GM18502 (cell line): ENCODE results near the gene RAB5B.

Experiments
- ATAC-seq: cut with Tn5 transposase; IDR thresholded peaks from one replicate; pipeline ENCODE4 v1.9.1; 2021; ENCODE audit warnings: mild to moderate bottlenecking; ENCODE audit not compliant: unreplicated experiment, poor library complexity

RAB5B gene

DNA sequence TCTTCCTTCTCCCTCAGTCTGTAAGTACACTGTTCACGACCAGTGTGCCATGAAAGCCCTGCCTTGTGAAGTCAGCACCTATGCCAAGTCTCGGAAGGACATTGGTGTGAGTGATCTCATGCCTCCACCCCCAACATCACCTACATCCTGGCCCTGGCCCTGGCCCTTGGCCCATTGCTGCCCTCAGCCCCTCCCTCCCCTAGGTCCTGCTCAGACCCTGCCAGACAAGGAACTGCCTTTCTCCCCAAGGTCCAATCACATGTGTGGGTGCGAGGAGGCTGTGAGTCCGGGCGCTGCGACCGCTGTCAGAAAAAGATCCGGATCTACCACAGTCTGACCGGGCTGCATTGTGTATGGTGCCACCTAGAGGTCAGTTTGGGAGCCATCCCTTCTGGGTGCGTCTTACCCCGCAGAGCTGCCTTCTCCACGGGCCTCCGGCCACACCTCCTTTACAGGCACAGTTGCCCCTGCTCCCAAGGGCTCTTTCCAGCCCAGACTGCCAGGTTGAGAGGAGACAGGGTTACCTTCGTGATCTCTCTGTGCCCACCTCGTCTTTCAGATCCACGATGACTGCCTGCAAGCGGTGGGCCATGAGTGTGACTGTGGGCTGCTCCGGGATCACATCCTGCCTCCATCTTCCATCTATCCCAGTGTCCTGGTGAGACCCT, 33.7 kb upstream of the RAB5B start:
- ATAC-seq: peak; percentile 97

- no peak for ATAC-seq
Measured at GRCh38 chr12:55942055-55942454, 31.8 kb upstream of the RAB5B start.

GRCh38 chr12:55942577-55943136, 31.2 kb upstream of the RAB5B start:
- no peak for ATAC-seq

DNA sequence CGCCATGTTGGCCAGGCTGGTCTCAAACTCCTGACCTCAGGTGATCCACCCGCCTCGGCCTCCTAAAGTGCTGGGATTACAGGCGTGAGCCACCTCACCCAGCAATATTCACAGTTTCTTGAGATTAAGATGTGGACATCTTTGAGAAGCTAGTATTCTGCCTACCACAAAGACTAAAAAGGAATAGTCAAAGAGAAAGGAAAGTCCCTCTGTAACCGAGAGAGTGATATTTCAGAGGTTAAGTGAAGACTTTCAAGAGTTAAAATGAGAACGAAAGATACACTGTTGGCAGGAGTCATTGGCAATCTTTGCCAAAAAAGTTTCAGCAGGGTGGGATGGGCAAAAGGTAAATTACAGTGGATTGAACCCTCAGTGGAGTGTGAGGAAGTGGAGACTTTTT, 27.3 kb upstream of the RAB5B start:
- no peak for ATAC-seq

DNA sequence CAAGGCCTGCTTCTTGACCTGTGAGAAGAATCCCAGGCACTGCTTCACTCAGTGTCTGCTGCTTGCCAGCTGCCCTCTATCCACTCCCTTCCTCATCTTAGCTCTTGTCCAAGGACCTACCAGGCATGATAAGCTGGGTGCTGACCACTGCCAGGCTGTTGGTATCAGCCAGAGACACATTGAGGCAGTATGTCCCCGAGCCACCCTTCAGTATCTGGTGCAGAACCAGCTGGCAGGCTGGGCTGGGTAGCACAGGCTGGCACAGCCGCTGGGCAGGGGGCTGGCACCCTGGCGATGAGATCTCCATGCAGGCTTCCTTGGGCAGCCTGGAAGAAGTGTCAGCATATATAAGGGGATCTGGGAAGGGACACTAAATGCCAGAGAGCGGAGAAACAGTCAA, 18.5 kb upstream of the RAB5B start:
- ATAC-seq: no peak

DNA sequence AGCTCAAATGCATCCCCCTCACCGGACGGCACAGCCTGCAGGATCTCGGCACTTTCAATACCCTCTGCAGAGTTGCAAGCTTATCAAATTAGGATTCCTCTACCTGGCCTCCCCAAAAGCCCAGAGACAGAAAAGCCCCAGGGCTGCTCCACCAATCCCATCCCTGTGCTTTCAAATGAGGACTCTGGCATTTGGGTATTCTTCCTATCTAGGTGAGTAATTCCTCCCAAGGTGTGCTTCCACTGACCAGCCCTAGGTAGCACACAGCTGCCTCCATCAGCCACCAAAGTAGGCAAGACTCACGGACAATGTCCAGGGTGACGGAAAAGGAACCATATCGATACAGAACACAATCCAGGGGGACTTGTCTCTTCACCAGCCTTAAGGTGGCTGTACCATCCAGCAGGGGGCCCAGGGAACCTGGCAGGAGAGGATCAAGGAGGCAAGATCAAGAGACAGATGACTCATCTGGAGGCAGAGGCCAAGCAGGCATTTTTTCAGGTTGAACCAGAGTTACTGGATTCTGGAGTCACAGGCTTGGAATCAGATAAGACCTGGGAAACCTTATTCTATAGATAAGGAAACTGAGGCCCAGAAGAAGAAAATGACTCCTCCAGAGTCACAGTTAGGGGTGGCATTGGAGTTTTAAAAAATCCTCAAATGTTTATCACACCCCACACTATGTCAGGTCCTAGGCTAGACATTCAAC, 17.9 kb upstream of the RAB5B start:
- ATAC-seq: no peak

GRCh38 chr12:55957106-55957859, 16.6 kb upstream of the RAB5B start:
- no peak for ATAC-seq

GRCh38 chr12:55963760-55964159, 10.1 kb upstream of the RAB5B start:
- ATAC-seq: no peak

GRCh38 chr12:55965240-55965639, 8.6 kb upstream of the RAB5B start:
- no peak for ATAC-seq

DNA sequence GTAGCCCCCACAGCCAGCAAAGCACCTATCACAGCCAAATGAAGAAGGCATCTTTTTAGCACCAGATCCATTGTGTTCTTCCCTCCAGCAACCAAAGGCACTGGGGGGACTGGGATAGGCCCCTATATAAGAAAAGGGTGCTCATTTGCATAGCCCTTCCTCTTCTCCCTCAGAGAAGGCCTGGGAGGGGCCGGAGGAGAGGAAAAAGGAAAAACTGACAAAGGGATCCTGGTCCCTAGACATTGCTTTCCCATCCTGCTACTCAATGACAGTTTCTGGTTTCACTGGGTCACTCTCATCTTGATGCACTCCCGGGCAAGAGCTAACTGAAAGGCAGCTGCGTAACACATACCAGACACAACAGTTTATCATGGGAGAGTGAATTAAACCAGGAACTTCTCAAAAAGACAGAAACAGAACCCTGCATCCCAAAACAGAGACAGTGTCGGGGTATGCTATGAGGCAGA, 7.9 kb upstream of the RAB5B start, which contains the start of gene PMEL:
Gene PMEL, minus strand, starts transcription at position 102 of the 467 bp plus-strand sequence. Its CDS starts 31 bp downstream, at position 71.
- no peak for ATAC-seq

GRCh38 chr12:55966408-55967281, 7.2 kb upstream of the RAB5B start, which contains the start of gene CDK2:
Gene CDK2 (plus strand): TSS chr12:55966830. CDS start chr12:55967009, 179 bp downstream.
- peak; percentile 93 for ATAC-seq

GRCh38 chr12:55969356-55969755, 4.5 kb upstream of the RAB5B start:
- no peak for ATAC-seq

DNA sequence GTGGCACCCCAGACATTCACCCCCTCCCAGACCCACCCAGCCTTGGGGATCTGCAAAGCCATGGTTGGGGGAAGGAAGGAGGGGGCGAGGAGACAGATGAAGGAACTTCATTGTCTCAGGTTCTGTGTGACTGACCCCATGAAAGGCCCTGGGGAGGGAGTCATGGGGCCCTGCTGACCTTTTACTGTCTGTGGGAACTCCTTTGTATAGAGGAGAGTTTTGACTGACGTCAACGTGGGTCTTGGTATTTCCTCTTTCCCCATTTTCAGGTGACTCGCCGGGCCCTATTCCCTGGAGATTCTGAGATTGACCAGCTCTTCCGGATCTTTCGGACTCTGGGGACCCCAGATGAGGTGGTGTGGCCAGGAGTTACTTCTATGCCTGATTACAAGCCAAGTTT, 3.1 kb upstream of the RAB5B start:
- ATAC-seq: no peak

GRCh38 chr12:55972042-55972441, 1.8 kb upstream of the RAB5B start:
- ATAC-seq: no peak

- ATAC-seq: no peak
Measured at GRCh38 chr12:55972456-55972855, 1.4 kb upstream of the RAB5B start.

GRCh38 chr12:55972911-55973598, 823 bp upstream of the RAB5B start:
- no peak for ATAC-seq

GRCh38 chr12:55974308-55974730, 441 bp downstream of the RAB5B start:
- peak; percentile 28 for ATAC-seq

DNA sequence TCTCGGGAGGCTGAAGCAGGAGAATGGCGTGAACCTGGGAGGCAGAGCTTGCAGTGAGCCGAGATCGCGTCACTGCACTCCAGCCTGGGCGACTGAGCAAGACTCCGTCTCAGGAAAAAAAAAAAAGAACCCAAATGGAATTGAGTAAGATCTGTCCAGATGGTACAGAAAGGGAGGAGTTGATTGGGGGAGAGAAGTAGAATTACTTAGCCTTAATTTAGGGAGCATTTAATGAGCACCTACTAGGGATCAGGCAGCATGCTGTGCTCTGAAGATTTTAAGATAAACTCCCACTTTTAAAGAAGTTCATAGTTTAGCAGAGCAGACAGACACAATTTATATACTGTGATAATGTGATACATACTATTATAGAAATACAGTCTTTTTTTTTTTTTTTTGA, 4.5 kb downstream of the RAB5B start:
- no peak for ATAC-seq

- ATAC-seq: no peak
Measured at GRCh38 chr12:55979069-55979468, 5.2 kb downstream of the RAB5B start.
